Tibial nerve (tissue), 4 donors: ENCODE measurements around the gene LBHD2. TPM values are rescaled to one million over a fixed set of nuclear protein-coding genes. Genes with fewer than 3 reads are reported as not detected.
"Not testable (repeated sequence)": the region's sequence is repeated elsewhere in the genome, so short reads cannot be mapped to it uniquely, and the experiment has no call there.

Source experiments
- DNase-seq, 2 donors: peaks; one replicate each; pipeline ENCODE4 v3.0.0-alpha.2; 2019; ENCODE audit warnings: low spot score in 2 of 2
- H3K27ac ChIP-seq, 4 donors: fragments of 200-600 bp; sonication (generic) in 3 of 4; one replicate each; pipeline ENCODE4 v1.5.1; 2017 to 2019; ENCODE audit warnings: mild to moderate bottlenecking in 1 of 4
- H3K27me3 ChIP-seq, 2 donors: fragments of 200-600 bp; sonication (generic) in 1 of 2; one replicate each; pipeline versions ENCODE4 v1.5.1 to v1.6.0; 2017 to 2019
- H3K36me3 ChIP-seq, 3 donors: fragments of 200-600 bp; sonication (generic); one replicate each; pipeline ENCODE4 v1.5.1; 2018 to 2019
- H3K4me1 ChIP-seq, 4 donors: fragments of 200-600 bp; sonication (generic) in 3 of 4; one replicate each; pipeline ENCODE4 v1.5.1; 2017 to 2019
- H3K4me3 ChIP-seq, 4 donors: fragments of 200-600 bp; sonication (generic) in 3 of 4; one replicate each; pipeline ENCODE4 v1.5.1; 2017 to 2019; ENCODE audit warnings: mild to moderate bottlenecking in 1 of 4, moderate library complexity in 1 of 4
- H3K9me3 ChIP-seq, 4 donors: fragments of 200-600 bp; sonication (generic) in 3 of 4; one replicate each; pipeline ENCODE4 v1.5.1; 2017 to 2019
- EP300 ChIP-seq, 2 donors: sonication (generic); formaldehyde crosslinking; IDR thresholded peaks; one replicate each; pipeline ENCODE4 v1.6.1; 2017; ENCODE audit warnings: antibody characterized with exemption in 2 of 2, mild to moderate bottlenecking in 1 of 2
- POLR2A ChIP-seq, 2 donors: fragments of 450-650 bp; IDR thresholded peaks; one replicate each; pipeline ENCODE4 v1.6.1; 2017; ENCODE audit warnings: antibody characterized with exemption in 2 of 2, mild to moderate bottlenecking in 2 of 2, moderate library complexity in 2 of 2
- WGBS, 2 donors: methylation state at CpG; one replicate each; pipeline ENCODE4 v1.1.5; 2018; 5-methylcytosine and 5-hydroxymethylcytosine counted together
- total RNA-seq, 4 donors: library from RNA; depleted of rRNA; stranded (reverse); fragments of >200 nt; gene quantifications; one replicate each; pipeline ENCODE4 v1.1.0, GENCODE V29; 2016
- TF ChIP-seq, protein P1 (sequence below), 5 experiments: fragments of 200-600 bp in 3 of 5; fragments of 450-650 bp in 2 of 5; sonication (generic) in 3 of 5; IDR thresholded peaks; one replicate each; pipeline ENCODE4 v1.5.1; 2016 to 2019; ENCODE audit warnings: antibody characterized with exemption in 5 of 5, mild to moderate bottlenecking in 3 of 5, moderate library complexity in 2 of 5

The LBHD2 gene
- total RNA-seq, 4 donors from 2014 or later, result not detected

DNA sequence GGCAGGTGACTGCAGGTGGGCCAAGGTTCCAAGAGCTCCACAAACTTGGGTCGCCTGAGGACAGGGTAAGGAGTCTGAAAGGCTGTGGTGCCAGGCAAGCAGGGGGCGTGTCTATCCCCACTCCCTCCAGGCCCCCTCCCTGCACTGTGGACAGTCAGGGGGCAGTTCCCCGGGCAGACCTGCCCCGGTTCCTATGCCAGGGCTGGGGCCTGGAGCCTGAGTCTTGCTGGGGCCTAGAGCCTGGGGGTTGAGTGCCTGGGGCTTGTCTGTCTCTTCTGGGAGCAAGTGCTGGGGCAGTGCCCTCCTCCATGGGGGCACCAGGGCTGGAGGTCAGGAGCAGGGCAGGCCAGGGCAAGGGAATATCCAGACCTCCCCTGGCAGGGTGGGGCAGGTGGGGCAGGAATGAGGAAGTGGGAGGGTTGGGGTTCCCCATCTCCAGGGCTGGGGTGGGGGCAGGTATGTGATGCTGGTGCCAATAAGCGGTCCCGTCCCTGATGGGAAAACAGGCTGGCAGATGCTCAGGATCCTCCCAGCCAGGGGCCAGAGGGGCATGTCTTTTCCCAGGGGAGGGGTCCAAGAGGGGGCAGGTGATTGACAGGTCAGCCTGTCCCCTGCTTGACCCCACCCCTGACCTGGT, 27.3 kb downstream of the LBHD2 start:
- H3K9me3 ChIP-seq, result no peaks in the 10 kb centered on the region
- no peaks in the 10 kb centered on the region for H3K36me3 ChIP-seq
- peaks cover 0 to 54% (median 23%) of the 10 kb centered on the region in 4 donors for H3K4me1 ChIP-seq
- H3K27me3 ChIP-seq, result no peaks in the 10 kb centered on the region
- peak overlapping the region in 1 of 4 donors; percentile 14 for H3K27ac ChIP-seq
- DNase-seq, result no peak
- 70 to 87% methylated on average over 6 of the region's 6 CpGs for WGBS, 2 donors
- TF ChIP-seq, protein P1, sequence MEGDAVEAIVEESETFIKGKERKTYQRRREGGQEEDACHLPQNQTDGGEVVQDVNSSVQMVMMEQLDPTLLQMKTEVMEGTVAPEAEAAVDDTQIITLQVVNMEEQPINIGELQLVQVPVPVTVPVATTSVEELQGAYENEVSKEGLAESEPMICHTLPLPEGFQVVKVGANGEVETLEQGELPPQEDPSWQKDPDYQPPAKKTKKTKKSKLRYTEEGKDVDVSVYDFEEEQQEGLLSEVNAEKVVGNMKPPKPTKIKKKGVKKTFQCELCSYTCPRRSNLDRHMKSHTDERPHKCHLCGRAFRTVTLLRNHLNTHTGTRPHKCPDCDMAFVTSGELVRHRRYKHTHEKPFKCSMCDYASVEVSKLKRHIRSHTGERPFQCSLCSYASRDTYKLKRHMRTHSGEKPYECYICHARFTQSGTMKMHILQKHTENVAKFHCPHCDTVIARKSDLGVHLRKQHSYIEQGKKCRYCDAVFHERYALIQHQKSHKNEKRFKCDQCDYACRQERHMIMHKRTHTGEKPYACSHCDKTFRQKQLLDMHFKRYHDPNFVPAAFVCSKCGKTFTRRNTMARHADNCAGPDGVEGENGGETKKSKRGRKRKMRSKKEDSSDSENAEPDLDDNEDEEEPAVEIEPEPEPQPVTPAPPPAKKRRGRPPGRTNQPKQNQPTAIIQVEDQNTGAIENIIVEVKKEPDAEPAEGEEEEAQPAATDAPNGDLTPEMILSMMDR (IDR thresholded peaks at IDR 0.05), result no peak
- no peak for TF ChIP-seq EP300 (IDR thresholded peaks at IDR 0.05)
- TF ChIP-seq POLR2A (IDR thresholded peaks at IDR 0.05), result no peak
- no peak overlapping the region for H3K4me3 ChIP-seq

DNA sequence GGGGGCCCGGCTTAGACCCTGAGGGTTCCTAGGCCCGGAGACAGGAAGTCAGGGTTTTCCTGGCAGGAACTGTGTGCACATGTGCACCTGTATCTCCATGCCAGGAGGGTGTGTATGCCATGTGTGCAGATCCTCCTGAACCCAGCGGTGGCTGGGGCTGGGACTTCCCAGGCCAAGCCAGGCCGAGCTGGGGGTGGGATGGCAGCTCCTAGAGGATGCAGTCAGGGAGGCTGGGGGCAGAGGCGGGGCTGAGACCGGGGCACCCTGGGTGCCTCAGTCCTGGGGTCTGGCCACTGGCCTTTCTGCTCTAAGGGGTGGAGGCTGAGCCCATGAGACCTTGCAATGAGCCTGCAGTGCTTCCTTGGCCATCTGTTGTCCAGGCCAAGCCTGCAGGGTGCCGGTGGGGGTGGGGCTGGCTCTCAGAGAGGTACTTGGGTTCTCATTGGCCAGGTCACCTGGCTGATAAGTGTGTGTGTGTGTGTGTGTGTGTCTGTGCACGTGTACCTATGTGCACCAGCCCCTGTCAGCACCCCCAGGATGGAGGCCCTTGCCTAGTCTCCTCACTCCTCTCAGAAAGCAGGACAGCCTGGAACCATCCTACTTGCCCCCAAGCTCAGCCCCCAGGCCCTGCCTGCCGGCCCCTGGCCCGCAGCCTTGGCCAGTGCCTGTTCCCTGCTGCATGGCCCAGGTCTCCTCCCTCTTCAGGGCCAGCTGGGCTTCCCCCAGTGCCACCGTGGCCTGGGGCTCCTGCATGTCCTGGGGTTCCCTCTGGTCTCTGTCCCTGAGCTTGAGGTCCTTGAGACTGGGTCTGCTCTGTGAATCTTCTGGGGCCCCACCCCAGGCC, 28.6 kb downstream of the LBHD2 start:
- Histone ChIP-seq H3K4me3 (no peak overlapping the region), H3K9me3 (no peaks in the 10 kb centered on the region), H3K27me3 (no peaks in the 10 kb centered on the region), H3K27ac (no peak overlapping the region), H3K4me1 (peaks cover 0 to 54% (median 23%) of the 10 kb centered on the region in 4 donors), H3K36me3 (no peaks in the 10 kb centered on the region)
- WGBS, 2 donors, result 71 to 84% methylated on average over 7 of the region's 11 CpGs
- TF ChIP-seq EP300 (IDR thresholded peaks at IDR 0.05), result no peak
- TF ChIP-seq, protein P1 (IDR thresholded peaks at IDR 0.05), result no peak
- TF ChIP-seq POLR2A (IDR thresholded peaks at IDR 0.05), result no peak
- no peak for DNase-seq

DNA sequence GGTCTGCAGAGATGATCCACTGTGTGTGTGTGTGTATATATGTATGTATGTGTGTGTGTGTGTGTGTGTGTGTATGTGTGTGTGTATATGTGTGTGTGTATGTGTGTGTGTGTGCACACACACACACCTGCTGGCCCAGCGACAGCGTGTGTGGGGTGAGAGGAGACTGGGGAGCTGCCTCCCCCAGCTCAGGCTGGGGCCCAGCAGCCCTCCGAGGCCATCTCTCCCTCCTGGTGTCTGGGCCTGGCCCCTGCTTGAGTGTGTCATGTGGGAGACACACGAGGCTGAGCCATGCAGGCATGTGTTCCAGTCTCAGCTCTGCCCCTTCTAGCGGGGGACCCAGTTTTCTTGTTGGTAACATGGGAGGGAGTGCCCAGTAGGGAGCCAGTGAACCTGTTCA, 29.3 kb downstream of the LBHD2 start:
- 88 to 90% methylated on average over 5 of the region's 5 CpGs for WGBS, 2 donors
- Histone ChIP-seq H3K4me3 (no peak overlapping the region), H3K9me3 (no peaks in the 10 kb centered on the region), H3K36me3 (no peaks in the 10 kb centered on the region), H3K27me3 (no peaks in the 10 kb centered on the region), H3K27ac (no peak overlapping the region), H3K4me1 (peaks cover 0 to 61% (median 26%) of the 10 kb centered on the region in 4 donors)
- DNase-seq, result no peak
- TF ChIP-seq POLR2A (IDR thresholded peaks at IDR 0.05) (no peak), EP300 (IDR thresholded peaks at IDR 0.05) (no peak)
- TF ChIP-seq, protein P1 (IDR thresholded peaks at IDR 0.05), result no peak

DNA sequence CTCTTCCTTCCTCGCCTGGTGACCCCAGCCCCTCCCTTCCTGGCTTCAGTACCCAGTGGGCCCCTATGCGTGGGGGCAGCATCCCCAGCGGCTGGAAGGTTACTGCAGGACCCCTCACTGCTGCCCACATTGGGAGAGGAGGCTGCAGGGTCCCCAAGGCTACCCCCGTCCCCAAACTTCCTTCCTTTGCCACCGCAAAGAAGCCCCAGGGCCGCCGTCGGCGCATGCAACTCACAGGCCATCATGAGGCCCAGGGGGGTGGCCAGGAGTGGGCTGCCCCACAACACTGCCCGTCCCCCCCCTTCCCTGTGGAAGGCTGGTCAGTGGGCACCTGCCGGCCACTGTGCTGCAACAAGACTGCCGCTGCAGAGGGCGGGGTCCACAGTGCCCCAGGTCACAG, 29.8 kb downstream of the LBHD2 start:
- H3K4me1 ChIP-seq, result peaks cover 0 to 66% (median 31%) of the 10 kb centered on the region in 4 donors
- no peak for TF ChIP-seq POLR2A (IDR thresholded peaks at IDR 0.05)
- TF ChIP-seq EP300 (IDR thresholded peaks at IDR 0.05), result no peak
- TF ChIP-seq, protein P1 (IDR thresholded peaks at IDR 0.05), result no peak
- no peak for DNase-seq
- H3K27me3 ChIP-seq, result no peaks in the 10 kb centered on the region
- H3K27ac ChIP-seq, result no peak overlapping the region
- no peaks in the 10 kb centered on the region for H3K9me3 ChIP-seq
- WGBS, 2 donors, result 86 to 88% methylated on average over 9 to 13 of the region's 13 CpGs
- no peak overlapping the region for H3K4me3 ChIP-seq
- H3K36me3 ChIP-seq, result no peaks in the 10 kb centered on the region

DNA sequence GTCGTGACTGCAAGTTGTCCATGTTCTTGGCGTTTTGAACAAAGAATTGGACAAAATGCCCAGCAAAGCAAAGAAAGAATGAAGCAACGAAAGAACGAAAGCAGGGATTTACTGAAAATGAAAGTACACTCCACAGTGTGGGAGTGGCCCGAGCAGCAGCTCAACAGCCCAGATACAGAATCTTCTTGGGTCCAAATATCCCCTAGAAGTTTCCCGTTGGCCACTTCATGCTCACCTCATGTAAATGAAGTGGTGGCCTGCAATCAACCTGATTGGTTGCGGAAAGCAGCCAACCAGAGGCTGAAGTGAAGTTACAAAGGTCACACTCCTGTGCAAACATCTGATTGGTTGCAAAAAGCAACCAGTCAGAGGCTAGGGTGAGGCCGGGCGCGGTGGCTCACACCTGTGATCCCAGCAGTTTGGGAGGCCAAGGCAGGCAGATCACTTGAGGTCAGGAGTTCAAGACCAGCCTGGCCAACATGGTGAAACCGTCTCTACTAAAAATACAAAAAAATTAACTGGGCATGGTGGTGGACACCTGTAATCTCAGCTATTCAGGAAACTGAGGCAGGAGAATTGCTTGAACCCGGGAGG, 31.2 kb downstream of the LBHD2 start:
- peak overlapping the region in 3 of 4 donors; percentile 18 to 25 (median 20) for H3K4me3 ChIP-seq
- 50 to 51% methylated on average over 12 of the region's 12 CpGs for WGBS, 2 donors
- not testable (repeated sequence) for DNase-seq, H3K36me3 ChIP-seq, H3K27me3 ChIP-seq, H3K9me3 ChIP-seq
- H3K4me1 ChIP-seq, result peaks cover 0 to 68% (median 24%) of the 10 kb centered on the region in 4 donors
- peak overlapping the region in 3 of 4 donors; percentile 59 to 71 (median 70) for H3K27ac ChIP-seq
